H1 (cell line): ENCODE data around the gene PTPRD. TPM values are rescaled to one million over a fixed set of nuclear protein-coding genes. Genes with fewer than 3 reads are reported as not detected.

Experiments
- CEBPB ChIP-seq: IDR thresholded peaks from 2 replicates; pipeline ENCODE4 v1.6.1; 2012; ENCODE audit warnings: low read depth, low read length
- EZH2 ChIP-seq: fragments of 200-600 bp; sonication (generic); IDR thresholded peaks from 2 replicates; pipeline ENCODE4 v1.7.1; 2012; ENCODE audit warnings: low read depth, mild to moderate bottlenecking, moderate library complexity, low read length, inconsistent platforms; ENCODE audit not compliant: severe bottlenecking
- SRF ChIP-seq: IDR thresholded peaks from 2 replicates; pipeline ENCODE4 v1.6.1; 2011; ENCODE audit warnings: mild to moderate bottlenecking, low read depth, low read length, moderate library complexity
- polyA plus RNA-seq, 7 experiments: library from polyadenylated mRNA; depleted of rRNA in 3 of 7; stranded (reverse) in 5 of 7; unstranded in 2 of 7; fragments of >200 nt in 5 of 7; fragments of 200-250 nt in 2 of 7; gene quantifications; 1 replicate in 5 of 7; 2 replicates in 1 of 7; 4 replicates in 1 of 7; pipeline versions ENCODE4 v1.2.1 to v1.2.3, GENCODE V29; 2011 to 2013; ENCODE audit warnings: missing spikeins in 2 of 7, mixed read lengths in 2 of 7
- total RNA-seq: library from RNA; stranded (reverse); fragmentation: NEBNext Ultra II Directional; extraction: Animal tissue kit (Norgen Biotek cat#: 25700); gene quantifications from 2 replicates; pipeline ENCODE4 v1.2.1, GENCODE V29; 2021

Gene PTPRD
- total and polyA plus RNA-seq, 2 of the 8 experiments (the other 6 are each of a cell fraction or from before 2014, with no cell fraction given): 17.2 to 77.0 TPM

DNA sequence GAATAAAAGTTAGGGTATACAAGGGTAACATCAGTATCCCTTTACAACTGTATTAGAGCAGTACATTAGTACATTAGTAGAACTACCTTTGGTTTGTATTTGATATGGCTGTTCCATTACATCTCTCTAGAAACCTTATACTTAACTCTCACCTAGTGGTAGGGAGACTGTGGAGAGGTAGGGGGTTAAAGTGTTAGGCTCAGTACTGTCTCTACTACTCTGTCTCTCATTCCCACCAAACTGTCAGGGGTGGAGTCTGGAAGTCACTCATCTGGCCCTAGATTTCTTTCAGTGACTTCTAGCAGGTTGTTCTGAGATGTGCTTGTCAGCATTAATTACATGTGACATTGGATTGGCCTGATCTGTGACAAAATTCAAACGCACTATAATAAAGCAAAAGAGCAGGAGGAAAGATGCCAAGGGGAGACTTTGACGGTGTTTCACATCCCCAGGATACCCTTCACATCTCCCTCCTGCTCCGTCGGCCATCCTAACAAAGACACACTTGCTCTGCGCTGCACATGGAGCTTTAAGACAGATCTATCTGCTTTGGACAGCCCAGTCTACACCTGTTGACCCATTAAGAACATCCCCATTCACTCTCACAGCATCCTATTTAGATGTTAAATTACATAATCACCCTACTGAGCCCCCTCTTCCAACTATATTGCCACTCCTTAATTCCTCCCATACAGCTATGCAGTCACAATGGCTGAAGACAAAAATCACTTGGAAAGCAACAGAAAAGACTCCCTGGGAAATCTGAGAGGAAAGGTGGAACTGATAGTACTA, 1770.2 kb downstream of the PTPRD start (continued):
- TF ChIP-seq SRF (no peak), CEBPB (no peak), EZH2 (no peak)
